H1 (cell line): ENCODE results near the gene E2F1. TPM values are rescaled to one million over a fixed set of nuclear protein-coding genes. Genes with fewer than 3 reads are reported as not detected.
A peak's percentile ranks its signal among the peaks of the same experiment; 100 is the strongest.

Source experiments
- CTCF ChIA-PET: fragments of 300-600 bp; sonication (Branson Sonifier 250); formaldehyde crosslinking; loops from one replicate; lab custom pipeline; 2021; ENCODE audit not compliant: partially characterized antibody; lab: Charles Lee
- POLR2A ChIA-PET: fragments of 300-600 bp; sonication (Branson Sonifier 250); formaldehyde crosslinking; loops from one replicate; lab custom pipeline; 2021; ENCODE audit warnings: inconsistent platforms; ENCODE audit not compliant: partially characterized antibody; lab: Charles Lee
- DNase-seq, 2 experiments: peaks; one replicate each; pipeline versions ENCODE4 v3.0.0 to v3.0.0-alpha.2; 2010 to 2022; ENCODE audit warnings: low spot score in 2 of 2, low read depth in 1 of 2, mixed read lengths in 1 of 2
- FAIRE-seq: peaks from 2 replicates; lab custom pipeline; 2011; peaks lifted over from hg19 to GRCh38; lab: Jason Lieb, UNC
- H2AFZ ChIP-seq: 2 replicates; pipeline ENCODE4 v1.8.1; 2012; ENCODE audit warnings: low read length, inconsistent platforms
- H2AK5ac ChIP-seq: 2 replicates; pipeline ENCODE4 v1.6.1; 2013; ENCODE audit warnings: low read depth, low read length
- H2BK120ac ChIP-seq: replicated peaks from 2 replicates; pipeline ENCODE3; 2013; ENCODE audit warnings: low read depth, low read length, inconsistent platforms
- H2BK12ac ChIP-seq: 2 replicates; pipeline ENCODE4 v1.6.1; 2013; ENCODE audit warnings: low read depth, low read length
- H2BK15ac ChIP-seq: 2 replicates; pipeline ENCODE4 v1.6.1; 2013; ENCODE audit warnings: low read length
- H2BK20ac ChIP-seq: 2 replicates; pipeline ENCODE4 v1.6.1; 2013; ENCODE audit warnings: low read length
- H2BK5ac ChIP-seq: 2 replicates; pipeline ENCODE4 v1.6.1; 2013; ENCODE audit warnings: low read depth, low read length
- H3K14ac ChIP-seq: 2 replicates; pipeline ENCODE4 v1.6.1; 2013; ENCODE audit warnings: inconsistent platforms; ENCODE audit not compliant: insufficient read length
- H3K18ac ChIP-seq: 2 replicates; pipeline ENCODE4 v1.6.1; 2013; ENCODE audit warnings: low read length; ENCODE audit errors: extremely low read depth
- H3K23ac ChIP-seq: 2 replicates; pipeline ENCODE4 v1.6.1; 2013; ENCODE audit warnings: inconsistent platforms; ENCODE audit not compliant: insufficient read length
- H3K23me2 ChIP-seq: 2 replicates; pipeline ENCODE4 v1.6.1; 2013; ENCODE audit warnings: low read depth, low read length
- H3K27ac ChIP-seq: 2 replicates; pipeline ENCODE4 v1.6.1; 2011; ENCODE audit warnings: low read depth, low read length, inconsistent platforms
- H3K27me3 ChIP-seq, 4 experiments: replicated peaks in 1 of 4; 1 replicate in 1 of 4; 2 replicates in 3 of 4; pipeline versions ENCODE4 v1.6.1 to v1.8.1; 2011 to 2013; ENCODE audit warnings: low read length in 3 of 4, mild to moderate bottlenecking in 3 of 4, inconsistent platforms in 2 of 4, mixed read lengths in 2 of 4, moderate library complexity in 1 of 4; ENCODE audit not compliant: control insufficient read depth in 3 of 4, insufficient read depth in 3 of 4; ENCODE audit errors: extremely low read depth in 1 of 4
- H3K36me3 ChIP-seq, 4 experiments: 2 replicates each; pipeline versions ENCODE4 v1.6.1 to v1.8.1; 2011 to 2013; ENCODE audit warnings: mild to moderate bottlenecking in 4 of 4, low read length in 3 of 4, moderate library complexity in 2 of 4, control low read depth in 1 of 4, inconsistent platforms in 1 of 4; ENCODE audit not compliant: insufficient read depth in 4 of 4, control insufficient read depth in 2 of 4
- H3K4ac ChIP-seq: replicated peaks from 2 replicates; pipeline ENCODE3; 2013; ENCODE audit warnings: low read length, low read depth, mixed read lengths, inconsistent platforms; ENCODE audit not compliant: insufficient read length
- H3K4me1 ChIP-seq, 4 experiments: replicated peaks in 1 of 4; 1 replicate in 1 of 4; 2 replicates in 3 of 4; pipeline versions ENCODE4 v1.6.1 to v1.8.1; 2011 to 2013; ENCODE audit warnings: low read length in 3 of 4, inconsistent platforms in 2 of 4, mixed read lengths in 1 of 4; ENCODE audit not compliant: insufficient read depth in 4 of 4, control insufficient read depth in 3 of 4
- H3K4me2 ChIP-seq, 2 experiments: 2 replicates each; pipeline versions ENCODE4 v1.6.1 to v1.8.1; 2011 to 2013; ENCODE audit warnings: low read depth in 2 of 2, low read length in 2 of 2, control low read depth in 1 of 2, inconsistent platforms in 1 of 2, mild to moderate bottlenecking in 1 of 2; ENCODE audit not compliant: insufficient read depth in 1 of 2
- H3K4me3 ChIP-seq, 4 experiments: fragments of 200-600, 300-600 bp in 1 of 4; sonication (generic), shearing (Covaris generic), sonication (Bioruptor Twin) in 1 of 4; 2 replicates each; pipeline versions ENCODE4 v1.5.1 to v1.8.1; 2011 to 2016; ENCODE audit warnings: low read length in 4 of 4, low read depth in 3 of 4, control low read depth in 2 of 4, inconsistent platforms in 2 of 4, mild to moderate bottlenecking in 2 of 4, mixed read lengths in 1 of 4, moderate library complexity in 1 of 4; ENCODE audit not compliant: insufficient read depth in 2 of 4; ENCODE audit errors: extremely low read depth in 1 of 4
- H3K56ac ChIP-seq: replicated peaks from 2 replicates; pipeline ENCODE3; 2013; ENCODE audit warnings: low read depth, mild to moderate bottlenecking, mixed read lengths, low read length, inconsistent platforms; ENCODE audit not compliant: insufficient read length
- H3K79me1 ChIP-seq: 2 replicates; pipeline ENCODE4 v1.6.1; 2013; ENCODE audit warnings: low read depth, low read length, control low read depth
- H3K79me2 ChIP-seq, 2 experiments: 2 replicates each; pipeline versions ENCODE4 v1.6.1 to v1.8.1; 2012 to 2013; ENCODE audit warnings: low read length in 2 of 2, mild to moderate bottlenecking in 2 of 2, inconsistent platforms in 1 of 2; ENCODE audit not compliant: insufficient read depth in 2 of 2, control insufficient read depth in 1 of 2
- H3K9ac ChIP-seq, 4 experiments: replicated peaks in 1 of 4; 1 replicate in 1 of 4; 2 replicates in 3 of 4; pipeline versions ENCODE4 v1.6.1 to v1.8.1; 2011 to 2013; ENCODE audit warnings: low read depth in 3 of 4, low read length in 3 of 4, control low read depth in 2 of 4, mild to moderate bottlenecking in 2 of 4, moderate library complexity in 2 of 4, inconsistent platforms in 1 of 4; ENCODE audit errors: extremely low read depth in 1 of 4
- H3K9me3 ChIP-seq, 2 experiments: 2 replicates each; pipeline versions ENCODE4 v1.6.1 to v1.8.1; 2012 to 2013; ENCODE audit warnings: mild to moderate bottlenecking in 2 of 2, moderate library complexity in 2 of 2, control low read depth in 1 of 2, inconsistent platforms in 1 of 2, low read depth in 1 of 2, low read length in 1 of 2, mixed read lengths in 1 of 2; ENCODE audit not compliant: insufficient read depth in 2 of 2
- H4K20me1 ChIP-seq, 2 experiments: replicated peaks in 1 of 2; 2 replicates each; pipeline versions ENCODE3 to v1.8.1; 2011 to 2013; ENCODE audit warnings: inconsistent platforms in 2 of 2, low read length in 2 of 2, mild to moderate bottlenecking in 1 of 2; ENCODE audit not compliant: insufficient read depth in 2 of 2, control insufficient read depth in 1 of 2
- H4K5ac ChIP-seq: 2 replicates; pipeline ENCODE4 v1.6.1; 2013; ENCODE audit warnings: low read length, low read depth, mixed read lengths, inconsistent platforms; ENCODE audit not compliant: insufficient read length
- H4K8ac ChIP-seq: 2 replicates; pipeline ENCODE4 v1.8.0; 2013; ENCODE audit warnings: mild to moderate bottlenecking, moderate library complexity, low read length, inconsistent platforms; ENCODE audit not compliant: insufficient read depth; ENCODE audit errors: extremely low read depth
- H4K91ac ChIP-seq: replicated peaks from 2 replicates; pipeline ENCODE3; 2013; ENCODE audit warnings: low read length, mixed read lengths, inconsistent platforms; ENCODE audit not compliant: insufficient read length
- EZH2 ChIP-seq: fragments of 200-600 bp; sonication (generic); IDR thresholded peaks from 2 replicates; pipeline ENCODE4 v1.7.1; 2012; ENCODE audit warnings: low read depth, mild to moderate bottlenecking, moderate library complexity, low read length, inconsistent platforms; ENCODE audit not compliant: severe bottlenecking
- NRF1 ChIP-seq: IDR thresholded peaks from 2 replicates; pipeline ENCODE4 v1.6.1; 2011; ENCODE audit warnings: mild to moderate bottlenecking, low read depth, low read length, improper control_type of control experiment
- ZNF274 ChIP-seq: IDR thresholded peaks from 2 replicates; pipeline ENCODE4 v1.7.0; 2012; ENCODE audit warnings: low read length, borderline replicate concordance; ENCODE audit errors: extremely low read depth
- WGBS, 2 experiments: shearing (Covaris generic) in 1 of 2; methylation state at CpG; one replicate each; pipeline versions ENCODE4 v1.1.6 to v1.1.7; 2013 to 2015; ENCODE audit warnings: low lambda C conversion rate in 2 of 2, mixed read lengths in 2 of 2, inconsistent platforms in 1 of 2, low coverage in 1 of 2, missing lambda C conversion rate in 1 of 2; ENCODE audit not compliant: insufficient replicate concordance in 2 of 2, insufficient coverage in 1 of 2, insufficient read length in 1 of 2; ENCODE audit errors: extremely low coverage in 1 of 2, missing lambda C conversion rate in 1 of 2; 5-methylcytosine and 5-hydroxymethylcytosine counted together
- polyA plus RNA-seq, 7 experiments: library from polyadenylated mRNA; depleted of rRNA in 3 of 7; stranded (reverse) in 5 of 7; unstranded in 2 of 7; fragments of >200 nt in 5 of 7; fragments of 200-250 nt in 2 of 7; gene quantifications; 1 replicate in 5 of 7; 2 replicates in 1 of 7; 4 replicates in 1 of 7; pipeline versions ENCODE4 v1.2.1 to v1.2.3, GENCODE V29; 2011 to 2013; ENCODE audit warnings: missing spikeins in 2 of 7, mixed read lengths in 2 of 7
- total RNA-seq: library from RNA; stranded (reverse); fragmentation: NEBNext Ultra II Directional; extraction: Animal tissue kit (Norgen Biotek cat#: 25700); gene quantifications from 2 replicates; pipeline ENCODE4 v1.2.1, GENCODE V29; 2021

E2F1 gene
- total and polyA plus RNA-seq, 2 of the 8 experiments (the other 6 are each of a cell fraction or from before 2014, with no cell fraction given), result 33.4 to 35.8 TPM

DNA sequence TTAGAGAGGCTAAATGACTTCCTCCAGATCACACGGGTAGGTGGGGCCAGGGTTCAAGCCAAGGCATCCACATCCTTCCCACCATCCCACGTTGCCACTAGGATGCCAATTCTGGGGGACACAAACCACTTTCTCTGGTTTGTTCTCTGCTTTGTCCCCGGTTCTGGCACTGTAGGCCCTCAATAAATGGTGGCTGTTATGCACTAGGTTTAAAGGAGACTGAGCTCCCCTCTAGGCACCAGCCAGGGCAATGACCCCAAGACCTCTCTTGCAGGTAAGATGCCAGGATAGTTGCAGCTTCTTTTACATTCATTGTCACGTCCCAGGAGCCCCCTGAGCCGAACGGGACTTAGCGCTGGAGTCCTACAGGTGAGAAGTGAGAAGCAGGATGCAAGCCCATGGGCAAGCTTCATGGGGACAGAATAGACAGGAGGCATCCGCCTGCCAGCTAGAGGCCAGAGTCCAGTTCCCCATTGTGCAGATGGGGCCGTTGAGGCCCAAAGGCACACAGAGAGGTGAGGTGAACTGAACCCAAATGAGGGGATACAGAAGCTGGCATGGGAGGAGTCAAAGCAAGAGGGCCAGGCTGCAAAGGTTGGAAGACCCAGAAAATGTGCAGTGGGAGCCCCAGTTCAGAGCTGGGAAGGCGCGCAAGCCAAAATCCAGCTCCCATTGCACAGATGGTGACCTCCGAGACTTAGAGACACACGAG, 33.2 kb upstream of the E2F1 start:
- H3K79me2 ChIP-seq, result no peaks in the 10 kb centered on the region
- ChIA-PET POLR2A (interaction anchor here (0.7 to 1.9 kb wide), 13 partner anchors 9 to 52 kb away, joined by 3 to 8 read pairs (median 4); partner anchors contain the start of gene ACTL10), CTCF (interaction anchor here (1.0 to 1.4 kb wide), 2 partner anchors 12 to 23 kb away, joined by 3 read pairs; partner anchors contain the start of gene ZNF341)
- no peak overlapping the region; the same call in 1 of the 2 replicates for H2BK15ac ChIP-seq
- H3K27ac ChIP-seq, result no peak overlapping the region
- peak overlapping the region; percentile 39; the same call in 1 of the 2 replicates for H2BK12ac ChIP-seq
- H3K18ac ChIP-seq, result no peak overlapping the region
- H3K14ac ChIP-seq, result no peak overlapping the region
- no peak overlapping the region for H4K8ac ChIP-seq
- no peak overlapping the region for H2BK20ac ChIP-seq
- peak overlapping the region; percentile 69 for H3K4me2 ChIP-seq
- H3K56ac ChIP-seq, result no peak overlapping the region
- peaks cover 6% of the 10 kb centered on the region for H3K23me2 ChIP-seq
- H3K4me3 ChIP-seq, result peak overlapping the region; percentile 45 to 63 (median 54)
- no peak overlapping the region for H2BK120ac ChIP-seq
- no peaks in the 10 kb centered on the region; a peak in 1 of 7 replicates for H3K4me1 ChIP-seq
- no peak overlapping the region for H4K91ac ChIP-seq
- H3K27me3 ChIP-seq, result no peaks in the 10 kb centered on the region
- no peak overlapping the region for H3K23ac ChIP-seq
- WGBS, 2 experiments, result 79% methylated on average over 13 of the region's 13 CpGs; no CpG with 5 or more reads in 1 of the 2 experiments
- peak overlapping the region; percentile 47; the same call in 1 of the 2 replicates for H2AFZ ChIP-seq
- no peaks in the 10 kb centered on the region for H3K36me3 ChIP-seq
- no peaks in the 10 kb centered on the region for H3K9me3 ChIP-seq
- H4K20me1 ChIP-seq, result no peaks in the 10 kb centered on the region
- H3K9ac ChIP-seq, result no peak overlapping the region
- no peak for DNase-seq
- no peaks in the 10 kb centered on the region for H3K79me1 ChIP-seq
- H4K5ac ChIP-seq, result no peak overlapping the region
- peak overlapping the region; percentile 67 for H3K4ac ChIP-seq
- no peak for FAIRE-seq
- no peak overlapping the region for H2AK5ac ChIP-seq
- H2BK5ac ChIP-seq, result no peak overlapping the region
- TF ChIP-seq EZH2, result peak; percentile 20
- TF ChIP-seq ZNF274, result no peak
- no peak for TF ChIP-seq NRF1
